ENCODE data around the gene NR2F2. TPM values are rescaled to one million over a fixed set of nuclear protein-coding genes. Genes with fewer than 3 reads are reported as not detected.
A peak's percentile ranks its signal among the peaks of the same experiment; 100 is the strongest.

NR2F2 gene
- total and polyA plus RNA-seq, 2 experiments from 2014 or later = 0.63 to 1.2 TPM

GRCh38 chr15:96343113-96344059, 12.9 kb downstream of the NR2F2 start:
- Histone ChIP-seq H3K4me1 (ENCODE audit: low read depth) (no peaks in the 10 kb centered on the region), H3K27me3 (peaks cover 94% of the 10 kb centered on the region), H3K36me3 (no peaks in the 10 kb centered on the region), H3K27ac (no peak overlapping the region), H3K9me3 (ENCODE audit: low read depth) (no peaks in the 10 kb centered on the region), H3K4me3 (no peak overlapping the region)
- no peak for TF ChIP-seq CTCF (IDR thresholded peaks at IDR 0.05; ENCODE audit: low read depth, low read length)
- DNase-seq (ENCODE audit: low read depth in 1 of 2, low spot score in 1 of 2) = peak in 1 of 2 donors; percentile 40

GRCh38 chr15:96344060-96344705, 13.7 kb downstream of the NR2F2 start:
- no peak for DNase-seq (ENCODE audit: low read depth in 1 of 2, low spot score in 1 of 2)
- H3K27me3 ChIP-seq = peaks cover 94% of the 10 kb centered on the region

DNA sequence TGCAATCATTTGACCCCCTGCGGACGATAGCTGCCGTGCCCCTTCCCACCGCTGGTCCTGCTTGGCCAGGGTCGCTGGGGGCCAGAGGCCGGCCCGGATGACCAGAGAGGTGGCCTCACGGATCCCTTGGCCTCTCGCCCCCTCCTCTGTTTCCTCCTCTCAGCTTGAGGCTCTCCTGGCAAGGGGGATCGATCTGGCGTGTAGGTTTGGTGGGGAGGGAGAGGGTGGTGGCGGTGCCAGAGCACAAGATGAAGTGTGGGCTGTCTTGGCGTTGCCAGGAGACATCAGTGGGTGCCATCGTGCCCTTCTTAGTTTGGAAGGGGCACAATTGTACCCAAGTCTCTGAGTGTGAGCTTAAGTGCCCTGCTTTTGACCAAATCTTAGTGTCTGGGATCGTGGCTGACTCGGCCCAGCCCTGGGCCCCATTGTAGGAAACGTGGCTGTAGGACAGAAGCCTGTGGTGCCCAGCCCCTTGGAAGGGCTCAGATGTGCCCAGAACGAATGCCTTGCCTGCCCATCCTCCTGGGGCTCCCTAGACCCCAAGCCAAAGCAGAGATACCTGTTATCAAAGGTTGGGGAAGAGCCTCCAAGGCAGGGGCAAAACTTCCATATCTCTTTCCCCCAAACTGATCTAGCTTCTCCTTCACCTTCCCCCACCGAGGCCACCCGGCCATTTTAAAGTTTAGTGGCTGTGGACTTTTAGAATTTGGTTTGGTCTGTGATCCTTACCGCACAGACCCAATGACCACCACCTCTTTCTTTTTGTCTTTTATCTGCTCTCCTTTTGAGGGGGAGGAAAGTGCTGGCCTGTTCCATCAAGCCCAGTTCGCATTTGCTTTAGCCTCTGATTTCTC, 14.4 kb downstream of the NR2F2 start:
- Histone ChIP-seq H3K27me3 (peaks cover 94% of the 10 kb centered on the region), H3K4me1 (ENCODE audit: low read depth) (no peaks in the 10 kb centered on the region), H3K36me3 (no peaks in the 10 kb centered on the region), H3K9me3 (ENCODE audit: low read depth) (no peaks in the 10 kb centered on the region), H3K27ac (no peak overlapping the region), H3K4me3 (no peak overlapping the region)
- DNase-seq (ENCODE audit: low read depth in 1 of 2, low spot score in 1 of 2) = no peak
- no peak for TF ChIP-seq CTCF (IDR thresholded peaks at IDR 0.05; ENCODE audit: low read depth, low read length)

More at GRCh38 chr15:96344060-96344705, 13.7 kb downstream of the NR2F2 start:
- H3K9me3 ChIP-seq (ENCODE audit: low read depth) = no peaks in the 10 kb centered on the region
- H3K27ac ChIP-seq = no peak overlapping the region
- no peak for TF ChIP-seq CTCF (IDR thresholded peaks at IDR 0.05; ENCODE audit: low read depth, low read length)
- no peak overlapping the region for H3K4me3 ChIP-seq
- no peaks in the 10 kb centered on the region for H3K36me3 ChIP-seq
- H3K4me1 ChIP-seq (ENCODE audit: low read depth) = no peaks in the 10 kb centered on the region

DNA sequence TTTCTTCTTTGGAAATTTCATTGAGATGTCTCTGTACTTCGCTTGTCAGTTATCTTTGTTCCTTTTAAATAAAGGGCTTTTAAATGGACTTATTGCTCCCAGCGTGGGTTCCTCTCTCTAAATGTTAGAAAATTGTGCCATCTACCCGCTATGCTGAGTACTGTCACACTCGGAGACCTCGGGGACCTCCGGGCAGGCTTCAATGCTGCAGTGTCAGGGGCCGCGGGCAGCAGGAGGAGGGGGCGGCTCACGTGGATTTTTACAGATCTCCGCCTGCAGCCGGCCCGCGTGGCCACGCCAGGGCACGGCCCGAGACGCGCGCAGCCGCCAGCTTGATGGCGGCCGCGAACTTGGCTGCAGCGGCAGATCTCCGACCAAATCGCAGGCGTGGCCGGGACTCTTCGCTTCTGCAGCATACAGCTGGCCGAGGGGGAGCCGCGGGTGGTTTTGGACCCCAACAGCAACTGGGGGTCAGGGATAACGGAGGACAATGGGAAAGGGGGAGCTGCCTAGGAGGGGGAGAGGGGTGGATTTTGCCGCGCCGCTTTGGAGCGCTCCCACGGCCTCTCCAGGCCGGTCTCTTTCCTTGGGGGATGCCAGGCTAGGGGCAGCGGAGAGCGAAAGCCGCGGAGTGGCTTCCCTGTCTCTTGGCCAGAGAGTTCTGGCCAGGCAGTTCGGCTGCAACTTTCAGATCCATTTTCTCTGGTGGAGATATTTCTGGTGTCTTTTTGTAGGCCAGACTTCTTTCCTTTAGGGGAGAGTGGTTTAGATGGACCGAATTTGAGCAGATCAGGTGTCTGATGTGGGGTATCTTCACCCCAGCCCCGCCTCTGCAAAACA, 15.3 kb downstream of the NR2F2 start:
- Histone ChIP-seq H3K4me1 (ENCODE audit: low read depth) (no peaks in the 10 kb centered on the region), H3K27ac (no peak overlapping the region)
- peak; percentile 83 to 85 for DNase-seq (ENCODE audit: low read depth in 1 of 2, low spot score in 1 of 2)

More for the DNA sequence above, 15.3 kb downstream of the NR2F2 start:
- TF ChIP-seq CTCF (IDR thresholded peaks at IDR 0.05; ENCODE audit: low read depth, low read length) = peak; percentile 57
- Histone ChIP-seq H3K27me3 (peaks cover 97% of the 10 kb centered on the region), H3K4me3 (peak overlapping the region; percentile 34), H3K36me3 (no peaks in the 10 kb centered on the region), H3K9me3 (ENCODE audit: low read depth) (no peaks in the 10 kb centered on the region)
